HG03571 (cell line): Measurements from ENCODE around the gene STARD13.

Experiments used
- ATAC-seq: cut with Tn5 transposase; IDR thresholded peaks from one replicate; pipeline ENCODE4 v1.9.1; 2021; ENCODE audit not compliant: unreplicated experiment

STARD13 gene

GRCh38 chr13:33277037-33277740 is 8.4 kb downstream of the STARD13 start:
- ATAC-seq = no peak

GRCh38 chr13:33276570-33276969 is 9.0 kb downstream of the STARD13 start:
- ATAC-seq = no peak

- no peak for ATAC-seq
Measured at GRCh38 chr13:33275916-33276315, 9.6 kb downstream of the STARD13 start.

- ATAC-seq = no peak
Measured at GRCh38 chr13:33274264-33274663, 11.3 kb downstream of the STARD13 start.

GRCh38 chr13:33272531-33273124 is 12.9 kb downstream of the STARD13 start:
- ATAC-seq = no peak

GRCh38 chr13:33271759-33272158 is 13.8 kb downstream of the STARD13 start:
- no peak for ATAC-seq

- no peak for ATAC-seq
Measured at GRCh38 chr13:33270895-33271538, 14.5 kb downstream of the STARD13 start.

GRCh38 chr13:33265607-33266006 is 19.9 kb downstream of the STARD13 start:
- ATAC-seq = no peak

GRCh38 chr13:33265133-33265532 is 20.4 kb downstream of the STARD13 start:
- ATAC-seq = no peak

- ATAC-seq = no peak
Measured at GRCh38 chr13:33264620-33264978, 21.0 kb downstream of the STARD13 start.

GRCh38 chr13:33263976-33264619 is 21.5 kb downstream of the STARD13 start:
- ATAC-seq = no peak

- no peak for ATAC-seq
Measured at GRCh38 chr13:33263484-33263883, 22.1 kb downstream of the STARD13 start.

GRCh38 chr13:33262997-33263396 is 22.6 kb downstream of the STARD13 start:
- ATAC-seq = no peak

GRCh38 chr13:33262594-33262993 is 23.0 kb downstream of the STARD13 start:
- no peak for ATAC-seq

- ATAC-seq = no peak
Measured at GRCh38 chr13:33262062-33262487, 23.5 kb downstream of the STARD13 start.

- no peak for ATAC-seq
Measured at GRCh38 chr13:33261387-33262061, 24.0 kb downstream of the STARD13 start.

GRCh38 chr13:33260168-33261098 is 25.1 kb downstream of the STARD13 start:
- ATAC-seq = no peak

GRCh38 chr13:33259296-33259695 is 26.3 kb downstream of the STARD13 start:
- ATAC-seq = no peak

GRCh38 chr13:33258808-33259193 is 26.8 kb downstream of the STARD13 start:
- no peak for ATAC-seq
